CD4-positive, alpha-beta T cell treated with Interleukin-12 subunit alpha and Interleukin-12 subunit beta, for 1 hour (primary cell): Measurements from ENCODE around the gene FFAR1.
"Not testable (repeated sequence)": the region's sequence is repeated elsewhere in the genome, so short reads cannot be mapped to it uniquely, and the experiment has no call there.

Source experiments
- DNase-seq: peaks from one replicate; pipeline ENCODE4 v3.0.0-alpha.2; 2020

FFAR1 gene

GRCh38 chr19:35344511-35345031 is 3.1 kb upstream of the FFAR1 start:
- DNase-seq, result no peak

- no peak for DNase-seq
Measured at GRCh38 chr19:35345671-35346111, 2.0 kb upstream of the FFAR1 start.

- peak; percentile 84 for DNase-seq
Measured at GRCh38 chr19:35346193-35347052, 1.3 kb upstream of the FFAR1 start.

GRCh38 chr19:35347930-35348298 is 212 bp downstream of the FFAR1 start:
- DNase-seq, result no peak

GRCh38 chr19:35348911-35349611 is 1.4 kb downstream of the FFAR1 start:
- DNase-seq, result no peak

- DNase-seq, result no peak
Measured at GRCh38 chr19:35349614-35350521, 2.2 kb downstream of the FFAR1 start.

- no peak for DNase-seq
Measured at GRCh38 chr19:35350591-35350990, 2.9 kb downstream of the FFAR1 start.

- DNase-seq, result no peak
Measured at GRCh38 chr19:35351411-35352176, 3.9 kb downstream of the FFAR1 start.

- no peak for DNase-seq
Measured at GRCh38 chr19:35352177-35352447, 4.4 kb downstream of the FFAR1 start.

- DNase-seq, result peak; percentile 79
Measured at GRCh38 chr19:35352448-35353304, 5.0 kb downstream of the FFAR1 start.

GRCh38 chr19:35353635-35354034 is 5.9 kb downstream of the FFAR1 start:
- DNase-seq, result no peak

- no peak for DNase-seq
Measured at GRCh38 chr19:35354898-35355297, 7.2 kb downstream of the FFAR1 start.

- DNase-seq, result no peak
Measured at GRCh38 chr19:35355791-35356460, 8.2 kb downstream of the FFAR1 start.

- no peak for DNase-seq
Measured at GRCh38 chr19:35357867-35358573, 10.3 kb downstream of the FFAR1 start, which contains the start of gene FFAR3. FFAR3 (plus strand) TSS chr19:35358460; CDS start chr19:35358891, 431 bp downstream.

GRCh38 chr19:35358834-35359233 is 11.1 kb downstream of the FFAR1 start:
- not testable (repeated sequence) for DNase-seq

GRCh38 chr19:35359395-35359794 is 11.7 kb downstream of the FFAR1 start:
- DNase-seq, result not testable (repeated sequence)

- not testable (repeated sequence) for DNase-seq
Measured at GRCh38 chr19:35360081-35360480, 12.4 kb downstream of the FFAR1 start.

GRCh38 chr19:35360880-35361420 is 13.2 kb downstream of the FFAR1 start:
- DNase-seq, result no peak

GRCh38 chr19:35362261-35363000 is 14.7 kb downstream of the FFAR1 start:
- DNase-seq, result no peak
